Calu3 (cell line): ENCODE results near the gene GRWD1. TPM values are rescaled to one million over a fixed set of nuclear protein-coding genes. Genes with fewer than 3 reads are reported as not detected.

Experiments used
- BruUV-seq: library from RNA; stranded (reverse); fragments of 400-500 nt; replicated peaks from 2 replicates; lab custom pipeline; 2021; lab: Mats Ljungman, UMichigan
- CTCF ChIA-PET: fragments of 300-600 bp; sonication (Branson Sonifier 250); formaldehyde crosslinking; loops from one replicate; lab custom pipeline; 2022; ENCODE audit warnings: antibody characterized with exemption; lab: Charles Lee
- DNase-seq: peaks from one replicate; pipeline ENCODE4 v3.0.0; 2022
- H3K27ac Mint-ChIP-seq: one replicate; pipeline ENCODE4 v1.8.0; 2022; ENCODE audit warnings: mixed read lengths; ENCODE audit not compliant: unreplicated experiment
- H3K27me3 Mint-ChIP-seq: one replicate; pipeline ENCODE4 v1.8.0; 2022; ENCODE audit warnings: mixed read lengths; ENCODE audit not compliant: unreplicated experiment
- H3K36me3 Mint-ChIP-seq: one replicate; pipeline ENCODE4 v1.8.0; 2022; ENCODE audit warnings: mild to moderate bottlenecking, moderate library complexity, mixed read lengths; ENCODE audit not compliant: insufficient read depth, unreplicated experiment
- H3K4me1 Mint-ChIP-seq: one replicate; pipeline ENCODE4 v1.8.0; 2022; ENCODE audit warnings: mild to moderate bottlenecking, low read depth, mixed read lengths; ENCODE audit not compliant: unreplicated experiment
- H3K4me3 Mint-ChIP-seq: one replicate; pipeline ENCODE4 v1.8.0; 2022; ENCODE audit warnings: mild to moderate bottlenecking, low read depth, moderate library complexity, mixed read lengths; ENCODE audit not compliant: unreplicated experiment
- H3K9me3 Mint-ChIP-seq: one replicate; pipeline ENCODE4 v1.8.0; 2022; ENCODE audit warnings: low read depth, mixed read lengths; ENCODE audit not compliant: unreplicated experiment
- intact Hi-C: fragments of 100-400 bp; cut with micrococcal nuclease; formaldehyde crosslinking; loops from one replicate; pipeline ENCODE4 v1.10.0; 2022; ENCODE audit not compliant: unreplicated experiment
- total RNA-seq: library from RNA; stranded (reverse); gene quantifications from 2 replicates; pipeline ENCODE4 v1.2.3, GENCODE V29; 2022
- TF ChIP-seq, protein P1 (sequence below): fragments of 200-600 bp; IDR thresholded peaks from one replicate; pipeline ENCODE4 v1.8.0; 2022; ENCODE audit warnings: antibody characterized with exemption; ENCODE audit not compliant: unreplicated experiment

Gene GRWD1
- total RNA-seq, 1 experiment from 2014 or later, result 75.0 TPM

- peak overlapping the region; percentile 80 for H3K4me3 Mint-ChIP-seq
- H3K4me1 Mint-ChIP-seq, result peaks cover 11% of the 10 kb centered on the region
- TF ChIP-seq, protein P1, sequence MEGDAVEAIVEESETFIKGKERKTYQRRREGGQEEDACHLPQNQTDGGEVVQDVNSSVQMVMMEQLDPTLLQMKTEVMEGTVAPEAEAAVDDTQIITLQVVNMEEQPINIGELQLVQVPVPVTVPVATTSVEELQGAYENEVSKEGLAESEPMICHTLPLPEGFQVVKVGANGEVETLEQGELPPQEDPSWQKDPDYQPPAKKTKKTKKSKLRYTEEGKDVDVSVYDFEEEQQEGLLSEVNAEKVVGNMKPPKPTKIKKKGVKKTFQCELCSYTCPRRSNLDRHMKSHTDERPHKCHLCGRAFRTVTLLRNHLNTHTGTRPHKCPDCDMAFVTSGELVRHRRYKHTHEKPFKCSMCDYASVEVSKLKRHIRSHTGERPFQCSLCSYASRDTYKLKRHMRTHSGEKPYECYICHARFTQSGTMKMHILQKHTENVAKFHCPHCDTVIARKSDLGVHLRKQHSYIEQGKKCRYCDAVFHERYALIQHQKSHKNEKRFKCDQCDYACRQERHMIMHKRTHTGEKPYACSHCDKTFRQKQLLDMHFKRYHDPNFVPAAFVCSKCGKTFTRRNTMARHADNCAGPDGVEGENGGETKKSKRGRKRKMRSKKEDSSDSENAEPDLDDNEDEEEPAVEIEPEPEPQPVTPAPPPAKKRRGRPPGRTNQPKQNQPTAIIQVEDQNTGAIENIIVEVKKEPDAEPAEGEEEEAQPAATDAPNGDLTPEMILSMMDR, result no peak
- DNase-seq, result no peak
- H3K27ac Mint-ChIP-seq, result peak overlapping the region; percentile 98
- no peaks in the 10 kb centered on the region for H3K9me3 Mint-ChIP-seq
- H3K27me3 Mint-ChIP-seq, result no peaks in the 10 kb centered on the region
- intact Hi-C loops, result no loop called here
- H3K36me3 Mint-ChIP-seq, result peaks cover 78% of the 10 kb centered on the region
- CTCF ChIA-PET, result interaction anchor here (0.5 to 1.3 kb wide), 5 partner anchors 18 to 79 kb away, joined by 3 to 5 read pairs (median 3); partner anchors contain the start of gene KDELR1
- no TSS peak for BruUV-seq
Measured at GRCh38 chr19:48469934-48470680, 24.3 kb downstream of the GRWD1 start.

- Mint-ChIP-seq H3K27ac (peak overlapping the region; percentile 50), H3K9me3 (no peaks in the 10 kb centered on the region), H3K4me3 (peak overlapping the region; percentile 80), H3K36me3 (peaks cover 80% of the 10 kb centered on the region), H3K4me1 (peaks cover 11% of the 10 kb centered on the region), H3K27me3 (no peaks in the 10 kb centered on the region)
- TF ChIP-seq, protein P1, result no peak
- DNase-seq, result no peak
- CTCF ChIA-PET, result interaction anchor here (1.3 kb wide), 1 partner anchor 17 kb away, joined by 3 read pairs; no protein-coding TSS in a partner anchor
- no TSS peak for BruUV-seq
- intact Hi-C loops, result no loop called here
Measured at GRCh38 chr19:48470856-48471255, 25.1 kb downstream of the GRWD1 start.

DNA sequence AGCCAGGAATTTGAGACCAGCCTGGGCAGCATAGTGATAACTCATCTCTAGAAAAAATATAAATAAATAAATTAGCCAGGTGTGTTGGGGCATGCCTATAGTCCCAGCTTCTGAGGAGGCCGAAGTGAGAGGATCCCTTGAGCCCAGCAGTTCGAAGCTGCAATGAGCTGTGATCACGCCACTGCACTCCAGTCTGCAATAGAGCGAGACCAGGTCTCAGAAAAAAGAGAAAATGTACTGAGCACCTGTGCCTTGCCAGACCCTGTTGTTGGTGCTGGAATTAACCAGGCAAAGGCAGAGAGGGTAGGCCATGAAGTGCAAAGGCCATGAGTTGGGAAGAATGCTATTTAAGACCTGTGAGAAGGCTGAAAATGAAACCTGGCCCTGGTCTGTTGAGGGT is 26.1 kb downstream of the GRWD1 start:
- Mint-ChIP-seq H3K36me3 (peaks cover 85% of the 10 kb centered on the region), H3K4me1 (peaks cover 11% of the 10 kb centered on the region), H3K27me3 (no peaks in the 10 kb centered on the region), H3K4me3 (no peak overlapping the region), H3K9me3 (no peaks in the 10 kb centered on the region), H3K27ac (peak overlapping the region; percentile 47)
- TF ChIP-seq, protein P1, result no peak
- intact Hi-C loops, result no loop called here
- BruUV-seq, result no TSS peak
- DNase-seq, result no peak
- CTCF ChIA-PET, result no interaction called here

GRCh38 chr19:48473161-48473966 is 27.6 kb downstream of the GRWD1 start:
- no peaks in the 10 kb centered on the region for H3K27me3 Mint-ChIP-seq
- no peaks in the 10 kb centered on the region for H3K9me3 Mint-ChIP-seq
- H3K27ac Mint-ChIP-seq, result no peak overlapping the region
- peaks cover 11% of the 10 kb centered on the region for H3K4me1 Mint-ChIP-seq
- no TSS peak for BruUV-seq
- H3K36me3 Mint-ChIP-seq, result peaks cover 83% of the 10 kb centered on the region
- DNase-seq, result no peak
- H3K4me3 Mint-ChIP-seq, result no peak overlapping the region
- intact Hi-C loops, result no loop called here
- CTCF ChIA-PET, result no interaction called here
- TF ChIP-seq, protein P1, result no peak
